ENCODE results near the gene USP47. TPM values are rescaled to one million over a fixed set of nuclear protein-coding genes. Genes with fewer than 3 reads are reported as not detected.

The USP47 gene
- total RNA-seq, 4 donors from 2014 or later: 84.4 to 222 (median 97.6) TPM

GRCh38 chr11:12005061-12005460 lies 163.3 kb downstream of the USP47 start:
- H3K36me3 ChIP-seq: no peaks in the 10 kb centered on the region
- H3K27ac ChIP-seq: no peak overlapping the region
- H3K27me3 ChIP-seq: peaks cover 30 to 35% (median 30%) of the 10 kb centered on the region in 3 donors
- no peak overlapping the region for H3K4me3 ChIP-seq
- no peak for TF ChIP-seq POLR2A (IDR thresholded peaks at IDR 0.05)
- no peak for TF ChIP-seq CTCF (IDR thresholded peaks at IDR 0.05 in 4 of 5, conservative IDR thresholded peaks at IDR 0.05 in 1 of 5)
- H3K4me1 ChIP-seq: peaks cover 15 to 20% of the 10 kb centered on the region in 2 donors
- intact Hi-C loops (cut with DNase I; ENCODE audit: low total_unique reads) (loop anchor here (5.0 kb wide), 1 partner anchor 33 kb away; no protein-coding TSS in a partner anchor), in situ Hi-C loops (cut with MboI; ENCODE audit: low sequenced_read_pairs in 4 of 4) (no loop called here)
- DNase-seq (no peak), ATAC-seq (no peak)
- no peaks in the 10 kb centered on the region for H3K9me3 ChIP-seq

GRCh38 chr11:12005476-12005875 lies 163.7 kb downstream of the USP47 start:
- Histone ChIP-seq H3K9me3 (no peaks in the 10 kb centered on the region), H3K4me3 (no peak overlapping the region), H3K27ac (no peak overlapping the region), H3K4me1 (peaks cover 15 to 20% of the 10 kb centered on the region in 2 donors), H3K27me3 (peaks cover 33 to 36% (median 34%) of the 10 kb centered on the region in 3 donors), H3K36me3 (no peaks in the 10 kb centered on the region)
- in situ Hi-C loops (cut with MboI; ENCODE audit: low sequenced_read_pairs in 4 of 4) (no loop called here), intact Hi-C loops (cut with DNase I; ENCODE audit: low total_unique reads) (loop anchor here (5.0 kb wide), 1 partner anchor 33 kb away; no protein-coding TSS in a partner anchor)
- DNase-seq: no peak
- TF ChIP-seq CTCF (IDR thresholded peaks at IDR 0.05 in 4 of 5, conservative IDR thresholded peaks at IDR 0.05 in 1 of 5) (no peak), POLR2A (IDR thresholded peaks at IDR 0.05) (no peak)
- ATAC-seq: no peak

- in situ Hi-C loops (cut with MboI; ENCODE audit: low sequenced_read_pairs in 4 of 4): no loop called here
- no peak for TF ChIP-seq CTCF (IDR thresholded peaks at IDR 0.05 in 4 of 5, conservative IDR thresholded peaks at IDR 0.05 in 1 of 5)
- peaks cover 15 to 20% of the 10 kb centered on the region in 2 donors for H3K4me1 ChIP-seq
- intact Hi-C loops (cut with DNase I; ENCODE audit: low total_unique reads): loop anchor here (5.0 kb wide), 1 partner anchor 34 kb away; no protein-coding TSS in a partner anchor
- no peaks in the 10 kb centered on the region for H3K9me3 ChIP-seq
- H3K27ac ChIP-seq: no peak overlapping the region
- DNase-seq (no peak), ATAC-seq (no peak)
- H3K4me3 ChIP-seq: no peak overlapping the region
- no peaks in the 10 kb centered on the region for H3K36me3 ChIP-seq
- peaks cover 33 to 38% (median 36%) of the 10 kb centered on the region in 3 donors for H3K27me3 ChIP-seq
Measured at GRCh38 chr11:12006552-12007229, 164.9 kb downstream of the USP47 start.

- H3K27ac ChIP-seq: no peak overlapping the region
- no peak overlapping the region for H3K4me3 ChIP-seq
- H3K9me3 ChIP-seq: no peaks in the 10 kb centered on the region
- in situ Hi-C loops (cut with MboI; ENCODE audit: low sequenced_read_pairs in 4 of 4) (no loop called here), intact Hi-C loops (cut with DNase I; ENCODE audit: low total_unique reads) (loop anchor here (5.0 kb wide), 1 partner anchor 35 kb away; no protein-coding TSS in a partner anchor)
- peaks cover 33 to 38% (median 36%) of the 10 kb centered on the region in 3 donors for H3K27me3 ChIP-seq
- no peak for TF ChIP-seq CTCF (IDR thresholded peaks at IDR 0.05 in 4 of 5, conservative IDR thresholded peaks at IDR 0.05 in 1 of 5)
- TF ChIP-seq POLR2A (IDR thresholded peaks at IDR 0.05): no peak
- peaks cover 15 to 20% of the 10 kb centered on the region in 2 donors for H3K4me1 ChIP-seq
- H3K36me3 ChIP-seq: no peaks in the 10 kb centered on the region
- ATAC-seq (no peak), DNase-seq (no peak)
Measured at GRCh38 chr11:12007230-12007593, 165.4 kb downstream of the USP47 start.

Data from gastrocnemius medialis (tissue), 4 donors.